Measurements from ENCODE around the gene PHB1. TPM values are rescaled to one million over a fixed set of nuclear protein-coding genes. Genes with fewer than 3 reads are reported as not detected.
"Not testable (repeated sequence)": the region's sequence is repeated elsewhere in the genome, so short reads cannot be mapped to it uniquely, and the experiment has no call there.

The PHB1 gene
- total RNA-seq, 2 donors from 2014 or later: 45.8 to 49.9 TPM

GRCh38 chr17:49389514-49390347 is 25.0 kb downstream of the PHB1 start:
- DNase-seq, ATAC-seq: not testable (repeated sequence)

DNA sequence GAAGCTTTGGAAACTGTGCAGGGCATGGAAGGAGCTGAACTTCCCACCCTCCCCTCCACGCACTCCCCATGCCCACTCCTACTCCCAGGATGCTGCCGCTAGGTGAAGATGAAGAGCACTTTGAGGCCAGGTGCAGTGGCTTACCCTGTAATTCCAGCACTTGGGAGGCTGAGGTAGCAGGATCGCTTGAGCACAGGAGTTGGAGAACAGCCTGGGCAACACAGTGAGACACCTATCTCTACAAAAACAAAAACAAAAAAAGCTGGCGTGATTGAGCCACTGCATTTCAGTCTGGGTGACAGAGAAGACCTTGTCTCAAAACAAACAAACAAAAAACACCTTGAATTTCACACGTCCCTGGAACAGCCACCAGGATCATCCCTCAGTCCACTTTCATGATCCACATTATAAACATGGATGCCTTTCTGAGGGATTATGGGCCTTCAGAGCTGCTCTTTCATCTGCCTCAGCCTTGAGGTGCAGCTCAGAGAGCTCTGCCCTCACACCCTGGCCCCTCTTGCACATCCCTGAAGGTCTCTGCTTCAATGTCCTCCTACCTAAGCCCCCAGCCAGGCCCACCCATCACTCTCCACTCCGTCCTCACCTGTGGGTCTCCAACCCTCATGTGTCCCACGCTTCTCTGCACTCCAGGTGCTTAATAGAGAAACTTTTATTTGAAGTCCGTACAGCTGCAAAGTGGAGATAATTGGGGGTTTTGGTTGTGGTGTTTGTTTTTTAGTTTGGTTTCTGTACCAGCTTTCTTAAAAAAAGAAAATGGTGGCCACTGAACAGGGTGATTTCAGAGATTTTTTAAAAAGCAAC is 25.8 kb downstream of the PHB1 start:
- no peak for ATAC-seq
- peaks cover 52% of the 10 kb centered on the region for H3K4me1 Mint-ChIP-seq
- H3K4me3 Mint-ChIP-seq: peak overlapping the region; percentile 82
- H3K27me3 Mint-ChIP-seq: no peaks in the 10 kb centered on the region
- peak overlapping the region; percentile 91 for H3K27ac Mint-ChIP-seq
- H3K9me3 ChIP-seq (ENCODE audit: control insufficient read depth, low read length, poor library complexity, severe bottlenecking): no peaks in the 10 kb centered on the region
- no peak for DNase-seq
- no peaks in the 10 kb centered on the region for H3K36me3 Mint-ChIP-seq (ENCODE audit: low read depth)

More at GRCh38 chr17:49389514-49390347, 25.0 kb downstream of the PHB1 start:
- Mint-ChIP-seq H3K4me3 (peak overlapping the region; percentile 85), H3K27ac (peak overlapping the region; percentile 91), H3K4me1 (peaks cover 53% of the 10 kb centered on the region)
- H3K27me3 Mint-ChIP-seq; H3K36me3 Mint-ChIP-seq (ENCODE audit: low read depth); H3K9me3 ChIP-seq (ENCODE audit: control insufficient read depth, low read length, poor library complexity, severe bottlenecking): not testable (repeated sequence)

- H3K9me3 ChIP-seq (ENCODE audit: control insufficient read depth, low read length, poor library complexity, severe bottlenecking): no peaks in the 10 kb centered on the region
- Mint-ChIP-seq H3K27ac (peak overlapping the region; percentile 91), H3K36me3 (ENCODE audit: low read depth) (no peaks in the 10 kb centered on the region), H3K4me3 (peak overlapping the region; percentile 82), H3K27me3 (no peaks in the 10 kb centered on the region), H3K4me1 (peaks cover 47% of the 10 kb centered on the region)
- ATAC-seq (peak; percentile 95), DNase-seq (peak in 1 of 3 donors; percentile 11)
Observed at GRCh38 chr17:49388290-49388640, 26.4 kb downstream of the PHB1 start.

DNA sequence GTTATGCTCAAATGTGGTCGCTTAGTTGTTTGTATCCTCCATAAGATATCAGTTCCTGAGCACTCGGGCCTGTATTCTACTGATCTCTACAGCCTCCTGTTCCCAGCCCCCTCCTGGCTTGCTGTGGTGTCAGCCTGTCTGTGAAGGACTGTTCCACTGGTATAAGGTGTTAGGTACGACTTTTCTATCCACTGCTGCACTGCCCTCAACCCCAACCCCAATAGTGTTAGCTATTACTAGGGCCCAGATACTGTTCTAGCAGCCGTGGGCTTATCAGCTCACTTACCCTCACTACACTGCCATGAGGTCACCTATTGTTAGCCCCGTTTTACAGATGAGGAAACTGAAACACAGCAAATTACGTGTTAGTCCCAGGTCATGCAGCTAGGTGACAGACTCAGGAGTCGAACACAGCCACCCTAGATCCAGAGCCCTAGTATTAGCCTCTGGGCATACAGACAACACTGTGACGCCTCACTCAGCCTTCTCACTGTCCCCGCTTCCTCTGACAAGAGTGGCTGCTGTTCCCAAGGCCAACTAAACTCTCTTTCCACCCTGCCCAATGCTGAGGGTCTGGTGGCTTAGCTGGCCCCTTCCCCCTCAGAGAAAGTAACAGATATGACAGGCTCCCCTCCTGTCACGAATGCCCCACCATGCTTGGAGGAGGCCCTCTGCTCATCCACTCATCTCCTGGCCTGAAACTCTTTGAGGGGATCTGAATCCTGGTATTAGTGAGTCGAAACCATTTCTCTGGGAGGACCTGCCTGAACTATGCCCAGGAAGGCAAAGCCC is 27.0 kb downstream of the PHB1 start:
- no peaks in the 10 kb centered on the region for H3K9me3 ChIP-seq (ENCODE audit: control insufficient read depth, low read length, poor library complexity, severe bottlenecking)
- Mint-ChIP-seq H3K4me3 (peak overlapping the region; percentile 82), H3K27me3 (no peaks in the 10 kb centered on the region), H3K36me3 (ENCODE audit: low read depth) (no peaks in the 10 kb centered on the region), H3K27ac (peak overlapping the region; percentile 91), H3K4me1 (peaks cover 47% of the 10 kb centered on the region)
- DNase-seq (no peak), ATAC-seq (peak; percentile 9)

DNA sequence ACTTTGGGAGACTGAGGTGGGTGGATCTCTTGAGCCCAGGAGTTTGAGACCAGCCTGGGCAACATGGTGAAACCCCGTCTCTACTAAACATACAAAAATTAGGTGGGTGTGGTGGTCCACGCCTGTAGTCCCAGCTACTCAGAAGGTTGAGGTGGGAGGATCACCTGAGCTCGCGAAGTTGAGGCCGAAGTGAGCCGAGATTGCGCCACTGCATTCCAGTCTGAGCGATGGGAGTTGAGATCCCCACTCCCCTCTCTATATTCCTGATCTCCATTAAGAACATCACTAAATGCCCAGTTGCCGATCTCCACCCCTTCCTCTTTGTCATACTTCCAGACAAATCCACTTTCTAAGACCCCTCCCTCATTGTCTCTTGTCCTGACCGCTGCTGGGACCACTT is 28.3 kb downstream of the PHB1 start:
- no peaks in the 10 kb centered on the region for H3K27me3 Mint-ChIP-seq
- no peak for ATAC-seq
- H3K4me1 Mint-ChIP-seq: peaks cover 53% of the 10 kb centered on the region
- no peak overlapping the region for H3K4me3 Mint-ChIP-seq
- H3K9me3 ChIP-seq (ENCODE audit: control insufficient read depth, low read length, poor library complexity, severe bottlenecking): no peaks in the 10 kb centered on the region
- H3K27ac Mint-ChIP-seq: no peak overlapping the region
- no peak for DNase-seq
- no peaks in the 10 kb centered on the region for H3K36me3 Mint-ChIP-seq (ENCODE audit: low read depth)

GRCh38 chr17:49384951-49385350 is 29.7 kb downstream of the PHB1 start:
- ATAC-seq: no peak
- H3K9me3 ChIP-seq (ENCODE audit: control insufficient read depth, low read length, poor library complexity, severe bottlenecking): no peaks in the 10 kb centered on the region
- Mint-ChIP-seq H3K27me3 (no peaks in the 10 kb centered on the region), H3K4me1 (peaks cover 41% of the 10 kb centered on the region), H3K36me3 (ENCODE audit: low read depth) (no peaks in the 10 kb centered on the region), H3K27ac (no peak overlapping the region), H3K4me3 (no peak overlapping the region)
- DNase-seq: no peak

DNA sequence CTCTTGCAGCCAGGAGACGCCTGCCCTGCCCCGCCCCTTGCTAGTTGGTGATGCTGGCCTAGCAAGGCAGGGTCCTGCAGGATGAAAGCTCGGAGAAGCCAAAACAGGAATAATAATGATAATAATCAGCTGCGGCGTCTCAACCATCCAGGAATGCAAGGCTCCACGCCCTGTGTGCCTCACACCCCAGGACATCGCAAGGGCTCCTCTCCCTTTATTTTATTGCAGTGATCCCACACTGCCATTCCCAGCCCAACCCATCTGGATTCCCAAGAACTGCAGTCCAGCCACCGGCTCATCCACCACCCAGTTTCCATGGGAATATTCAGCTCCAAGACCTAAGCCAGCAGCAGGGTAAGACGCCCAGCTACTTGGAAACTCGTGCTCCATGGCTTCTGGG is 31.6 kb downstream of the PHB1 start:
- Mint-ChIP-seq H3K27me3 (no peaks in the 10 kb centered on the region), H3K36me3 (ENCODE audit: low read depth) (peaks cover 6% of the 10 kb centered on the region), H3K4me3 (no peak overlapping the region), H3K4me1 (peaks cover 24% of the 10 kb centered on the region), H3K27ac (no peak overlapping the region)
- H3K9me3 ChIP-seq (ENCODE audit: control insufficient read depth, low read length, poor library complexity, severe bottlenecking): no peaks in the 10 kb centered on the region
- no peak for ATAC-seq
- no peak for DNase-seq

GRCh38 chr17:49382556-49382955 is 32.1 kb downstream of the PHB1 start:
- Mint-ChIP-seq H3K4me1 (peaks cover 19% of the 10 kb centered on the region), H3K4me3 (no peak overlapping the region), H3K27ac (peak overlapping the region; percentile 72), H3K36me3 (ENCODE audit: low read depth) (peaks cover 6% of the 10 kb centered on the region), H3K27me3 (no peaks in the 10 kb centered on the region)
- ATAC-seq: no peak
- H3K9me3 ChIP-seq (ENCODE audit: control insufficient read depth, low read length, poor library complexity, severe bottlenecking): no peaks in the 10 kb centered on the region
- DNase-seq: no peak

- peaks cover 17% of the 10 kb centered on the region for H3K4me1 Mint-ChIP-seq
- peak overlapping the region; percentile 72 for H3K27ac Mint-ChIP-seq
- H3K9me3 ChIP-seq (ENCODE audit: control insufficient read depth, low read length, poor library complexity, severe bottlenecking): no peaks in the 10 kb centered on the region
- H3K4me3 Mint-ChIP-seq: no peak overlapping the region
- no peak for DNase-seq
- H3K27me3 Mint-ChIP-seq: no peaks in the 10 kb centered on the region
- no peak for ATAC-seq
- H3K36me3 Mint-ChIP-seq (ENCODE audit: low read depth): peaks cover 6% of the 10 kb centered on the region
Observed at GRCh38 chr17:49381793-49382192, 32.9 kb downstream of the PHB1 start.

GRCh38 chr17:49381033-49381432 is 33.6 kb downstream of the PHB1 start:
- Mint-ChIP-seq H3K36me3 (ENCODE audit: low read depth) (peaks cover 6% of the 10 kb centered on the region), H3K27ac (no peak overlapping the region)

DNA sequence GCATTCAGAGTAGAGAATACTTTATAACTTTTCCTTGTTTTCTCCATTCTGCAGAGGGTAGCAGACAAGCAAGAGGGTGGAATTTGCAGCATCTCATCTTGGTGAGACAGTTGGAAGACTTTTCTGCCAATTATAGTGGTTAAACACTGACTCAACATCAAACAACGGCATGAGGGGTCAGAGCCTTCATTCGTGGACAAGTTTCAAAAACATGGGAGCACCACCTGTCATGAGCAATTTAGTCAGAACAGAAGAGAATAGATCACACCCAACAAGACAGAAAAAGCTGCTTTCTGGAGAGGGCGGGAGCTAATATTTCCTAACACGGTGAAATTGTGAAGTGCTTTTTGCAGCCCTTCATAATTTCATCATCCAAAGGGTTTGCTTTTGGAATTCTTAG is 34.8 kb downstream of the PHB1 start:
- ATAC-seq: no peak
- DNase-seq: no peak
- no peaks in the 10 kb centered on the region for H3K9me3 ChIP-seq (ENCODE audit: control insufficient read depth, low read length, poor library complexity, severe bottlenecking)
- Mint-ChIP-seq H3K27me3 (no peaks in the 10 kb centered on the region), H3K36me3 (ENCODE audit: low read depth) (peaks cover 6% of the 10 kb centered on the region), H3K27ac (no peak overlapping the region), H3K4me1 (peaks cover 17% of the 10 kb centered on the region), H3K4me3 (no peak overlapping the region)

More at GRCh38 chr17:49381033-49381432, 33.6 kb downstream of the PHB1 start:
- DNase-seq: no peak
- no peak for ATAC-seq
- H3K27me3 Mint-ChIP-seq: no peaks in the 10 kb centered on the region
- H3K4me1 Mint-ChIP-seq: peaks cover 15% of the 10 kb centered on the region
- H3K9me3 ChIP-seq (ENCODE audit: control insufficient read depth, low read length, poor library complexity, severe bottlenecking): no peaks in the 10 kb centered on the region
- H3K4me3 Mint-ChIP-seq: no peak overlapping the region

DNA sequence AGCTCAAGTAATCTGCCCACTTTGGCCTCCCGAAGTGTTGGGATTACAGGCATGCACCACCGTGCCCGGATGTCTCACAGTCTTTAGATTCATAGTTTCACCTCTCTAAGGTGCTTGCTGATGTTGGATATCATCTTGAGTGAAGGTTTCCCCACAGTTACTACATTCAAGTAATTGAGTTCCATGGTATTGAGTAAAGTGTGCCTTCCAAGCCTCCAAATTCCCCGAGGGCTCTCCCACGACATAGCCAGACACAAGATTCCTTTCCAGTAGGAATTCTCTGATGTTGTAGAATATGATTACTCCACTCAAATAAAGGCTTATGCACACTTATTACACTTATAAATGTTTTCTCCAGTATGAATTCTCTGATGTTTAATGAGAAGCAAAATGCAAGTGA is 36.4 kb downstream of the PHB1 start:
- Mint-ChIP-seq H3K27me3 (no peaks in the 10 kb centered on the region), H3K4me1 (peaks cover 15% of the 10 kb centered on the region), H3K27ac (no peak overlapping the region), H3K4me3 (no peak overlapping the region), H3K36me3 (ENCODE audit: low read depth) (peaks cover 6% of the 10 kb centered on the region)
- H3K9me3 ChIP-seq (ENCODE audit: control insufficient read depth, low read length, poor library complexity, severe bottlenecking): no peaks in the 10 kb centered on the region
- ATAC-seq (no peak), DNase-seq (no peak)

DNA sequence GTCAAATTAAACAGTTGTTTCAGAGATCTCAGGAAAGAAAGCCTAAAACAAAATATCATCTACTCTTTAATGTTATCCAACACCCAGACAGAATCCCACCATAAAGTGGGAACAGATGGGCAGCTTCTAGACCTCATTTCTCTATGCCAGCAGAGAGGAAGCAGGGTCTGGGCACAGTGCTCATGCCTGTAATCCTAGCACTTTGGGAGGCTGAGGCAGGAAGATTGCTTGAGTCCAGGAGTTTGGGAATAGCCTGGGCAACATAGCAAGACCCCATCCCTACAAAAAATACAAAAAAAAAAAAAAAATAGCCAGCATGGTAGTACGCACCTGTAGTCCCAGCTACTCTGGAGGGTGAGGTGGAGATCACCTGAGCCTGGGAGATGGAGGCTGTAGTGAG is 39.1 kb downstream of the PHB1 start:
- ATAC-seq (no peak), DNase-seq (no peak)
- Mint-ChIP-seq H3K27ac (no peak overlapping the region), H3K27me3 (no peaks in the 10 kb centered on the region), H3K4me1 (peaks cover 9% of the 10 kb centered on the region), H3K36me3 (ENCODE audit: low read depth) (peaks cover 6% of the 10 kb centered on the region), H3K4me3 (no peak overlapping the region)
- H3K9me3 ChIP-seq (ENCODE audit: control insufficient read depth, low read length, poor library complexity, severe bottlenecking): no peaks in the 10 kb centered on the region

Measured in T-helper 17 cell (primary cell).